ENCODE data around the gene DENND2D. TPM values are rescaled to one million over a fixed set of nuclear protein-coding genes. Genes with fewer than 3 reads are reported as not detected.
A peak's percentile ranks its signal among the peaks of the same experiment; 100 is the strongest.

Gene DENND2D
- total RNA-seq, 1 donor from 2014 or later = not detected

DNA sequence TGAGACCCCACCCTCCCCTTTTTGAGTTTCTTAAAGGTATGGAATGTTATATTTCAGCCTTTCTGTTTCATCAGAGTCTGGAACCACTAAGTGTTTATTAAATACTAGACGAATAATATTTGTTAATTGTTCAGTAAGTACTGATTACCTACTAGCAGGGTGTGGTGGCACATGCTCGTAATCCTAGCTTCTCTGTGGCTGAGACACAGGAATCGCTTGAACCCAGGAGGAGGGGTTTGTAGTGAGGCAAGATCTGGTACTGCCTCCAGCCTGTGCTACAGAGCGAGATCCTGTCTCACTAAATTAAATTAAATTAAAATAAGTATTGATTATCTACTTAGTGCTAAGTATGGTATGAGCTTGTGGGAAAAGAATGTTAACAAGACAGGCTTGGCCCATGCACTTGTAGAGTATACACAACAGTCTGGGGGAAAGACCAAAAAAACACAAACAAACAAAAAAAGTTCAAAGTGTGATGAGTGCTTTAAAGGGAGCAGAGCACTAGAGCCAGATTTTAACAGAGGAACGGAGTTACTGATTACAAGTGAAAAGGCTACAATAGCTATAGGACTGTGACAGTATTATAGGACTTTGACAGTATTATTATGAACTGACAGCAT lies 58.0 kb downstream of the DENND2D start:
- H3K27me3 Mint-ChIP-seq (ENCODE audit: unreplicated experiment) = no peaks in the 10 kb centered on the region
- no peak overlapping the region for H3K27ac Mint-ChIP-seq (ENCODE audit: unreplicated experiment)
- TF ChIP-seq, protein P1, sequence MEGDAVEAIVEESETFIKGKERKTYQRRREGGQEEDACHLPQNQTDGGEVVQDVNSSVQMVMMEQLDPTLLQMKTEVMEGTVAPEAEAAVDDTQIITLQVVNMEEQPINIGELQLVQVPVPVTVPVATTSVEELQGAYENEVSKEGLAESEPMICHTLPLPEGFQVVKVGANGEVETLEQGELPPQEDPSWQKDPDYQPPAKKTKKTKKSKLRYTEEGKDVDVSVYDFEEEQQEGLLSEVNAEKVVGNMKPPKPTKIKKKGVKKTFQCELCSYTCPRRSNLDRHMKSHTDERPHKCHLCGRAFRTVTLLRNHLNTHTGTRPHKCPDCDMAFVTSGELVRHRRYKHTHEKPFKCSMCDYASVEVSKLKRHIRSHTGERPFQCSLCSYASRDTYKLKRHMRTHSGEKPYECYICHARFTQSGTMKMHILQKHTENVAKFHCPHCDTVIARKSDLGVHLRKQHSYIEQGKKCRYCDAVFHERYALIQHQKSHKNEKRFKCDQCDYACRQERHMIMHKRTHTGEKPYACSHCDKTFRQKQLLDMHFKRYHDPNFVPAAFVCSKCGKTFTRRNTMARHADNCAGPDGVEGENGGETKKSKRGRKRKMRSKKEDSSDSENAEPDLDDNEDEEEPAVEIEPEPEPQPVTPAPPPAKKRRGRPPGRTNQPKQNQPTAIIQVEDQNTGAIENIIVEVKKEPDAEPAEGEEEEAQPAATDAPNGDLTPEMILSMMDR (IDR thresholded peaks at IDR 0.05) = no peak
- H3K9me3 Mint-ChIP-seq (ENCODE audit: unreplicated experiment) = no peaks in the 10 kb centered on the region
- H3K4me3 Mint-ChIP-seq (ENCODE audit: unreplicated experiment) = no peak overlapping the region
- peaks cover 31% of the 10 kb centered on the region for H3K4me1 Mint-ChIP-seq (ENCODE audit: unreplicated experiment)
- DNase-seq (ENCODE audit: extremely low spot score, unreplicated experiment) = no peak
- H3K36me3 Mint-ChIP-seq (ENCODE audit: unreplicated experiment) = peaks cover 6% of the 10 kb centered on the region

DNA sequence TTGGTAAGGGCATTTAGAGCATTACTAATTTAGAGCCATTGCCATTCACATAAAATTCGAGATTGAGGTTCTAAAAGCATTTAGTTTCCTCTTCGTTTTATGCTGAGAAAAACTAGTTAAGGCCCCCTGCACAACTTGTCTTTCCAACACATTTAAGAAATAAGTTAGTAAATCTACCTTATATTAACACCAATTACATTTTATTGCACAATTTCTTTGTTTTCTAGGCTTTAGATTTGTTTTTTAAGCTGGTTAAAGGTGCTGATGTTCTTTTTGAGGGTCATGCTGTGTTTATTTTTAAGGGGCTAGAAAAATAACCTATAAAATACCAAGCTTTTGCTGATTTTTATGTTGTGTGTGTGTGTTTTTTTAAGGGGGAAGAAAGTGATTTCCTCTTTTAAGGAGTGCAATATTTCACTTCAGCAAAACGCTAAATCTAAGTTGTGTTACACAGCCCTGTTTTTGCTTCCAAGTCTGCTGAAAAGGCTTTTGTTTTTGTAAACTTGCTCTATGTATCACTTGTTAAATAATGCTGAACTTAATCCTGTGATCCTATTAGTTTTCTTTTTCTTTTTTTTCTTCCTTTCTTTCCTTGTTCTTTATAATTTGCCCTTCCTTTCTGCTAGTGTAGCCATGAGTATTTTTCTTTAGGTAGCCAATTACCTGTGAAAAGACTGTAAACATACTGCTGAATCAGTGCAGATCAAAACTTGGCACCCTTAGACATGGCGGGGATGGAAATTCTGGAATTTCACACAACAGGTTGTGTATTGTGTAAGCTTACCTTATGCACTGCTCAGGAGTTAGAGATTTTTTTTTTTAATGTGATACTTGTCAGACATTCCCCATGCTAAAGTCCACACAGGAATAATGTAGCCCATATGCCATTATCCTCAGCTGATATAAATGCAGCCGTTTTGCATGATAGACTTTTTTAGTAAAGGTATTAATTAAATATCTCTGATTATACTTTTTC lies 58.9 kb downstream of the DENND2D start:
- Mint-ChIP-seq H3K9me3 (ENCODE audit: unreplicated experiment) (no peaks in the 10 kb centered on the region), H3K27ac (ENCODE audit: unreplicated experiment) (no peak overlapping the region), H3K4me1 (ENCODE audit: unreplicated experiment) (peaks cover 31% of the 10 kb centered on the region), H3K4me3 (ENCODE audit: unreplicated experiment) (peak overlapping the region; percentile 100), H3K27me3 (ENCODE audit: unreplicated experiment) (no peaks in the 10 kb centered on the region), H3K36me3 (ENCODE audit: unreplicated experiment) (peaks cover 6% of the 10 kb centered on the region)
- TF ChIP-seq, protein P1 (IDR thresholded peaks at IDR 0.05) = no peak
- DNase-seq (ENCODE audit: extremely low spot score, unreplicated experiment) = no peak

GRCh38 chr1:111140680-111140967 lies 59.8 kb downstream of the DENND2D start:
- no peaks in the 10 kb centered on the region for H3K9me3 Mint-ChIP-seq (ENCODE audit: unreplicated experiment)
- H3K27me3 Mint-ChIP-seq (ENCODE audit: unreplicated experiment) = no peaks in the 10 kb centered on the region
- peaks cover 28% of the 10 kb centered on the region for H3K4me1 Mint-ChIP-seq (ENCODE audit: unreplicated experiment)
- TF ChIP-seq, protein P1 (IDR thresholded peaks at IDR 0.05) = no peak
- H3K27ac Mint-ChIP-seq (ENCODE audit: unreplicated experiment) = peak overlapping the region; percentile 98
- peaks cover 6% of the 10 kb centered on the region for H3K36me3 Mint-ChIP-seq (ENCODE audit: unreplicated experiment)
- DNase-seq (ENCODE audit: extremely low spot score, unreplicated experiment) = no peak
- peak overlapping the region; percentile 100 for H3K4me3 Mint-ChIP-seq (ENCODE audit: unreplicated experiment)

GRCh38 chr1:111139956-111140679 lies 60.3 kb downstream of the DENND2D start, which contains the start of the genes CEPT1 and DRAM2:
Gene CEPT1 (plus strand): TSS chr1:111140223. CDS start chr1:111147715, 7,492 bp downstream.
Gene DRAM2 (minus strand): TSS chr1:111140093. CDS start chr1:111131554, 8,539 bp downstream.
- peaks cover 9% of the 10 kb centered on the region for H3K36me3 Mint-ChIP-seq (ENCODE audit: unreplicated experiment)
- TF ChIP-seq, protein P1 (IDR thresholded peaks at IDR 0.05) = no peak
- H3K27ac Mint-ChIP-seq (ENCODE audit: unreplicated experiment) = peak within 1 kb of the TSS; percentile 98
- no peaks in the 10 kb centered on the region for H3K9me3 Mint-ChIP-seq (ENCODE audit: unreplicated experiment)
- peaks cover 28% of the 10 kb centered on the region for H3K4me1 Mint-ChIP-seq (ENCODE audit: unreplicated experiment)
- no peaks in the 10 kb centered on the region for H3K27me3 Mint-ChIP-seq (ENCODE audit: unreplicated experiment)
- H3K4me3 Mint-ChIP-seq (ENCODE audit: unreplicated experiment) = peak within 1 kb of the TSS; percentile 100
- peak; percentile 96 for DNase-seq (ENCODE audit: extremely low spot score, unreplicated experiment)
